GM12874 (cell line): Measurements from ENCODE around the gene KIF18B.

ENCODE experiments used
- TF ChIP-seq, protein P1 (sequence below): IDR thresholded peaks from 2 replicates; pipeline ENCODE4 v1.5.1; 2011; ENCODE audit warnings: low read depth, mild to moderate bottlenecking, control low read depth, low read length, moderate library complexity; ENCODE audit not compliant: insufficient read depth

KIF18B gene

DNA sequence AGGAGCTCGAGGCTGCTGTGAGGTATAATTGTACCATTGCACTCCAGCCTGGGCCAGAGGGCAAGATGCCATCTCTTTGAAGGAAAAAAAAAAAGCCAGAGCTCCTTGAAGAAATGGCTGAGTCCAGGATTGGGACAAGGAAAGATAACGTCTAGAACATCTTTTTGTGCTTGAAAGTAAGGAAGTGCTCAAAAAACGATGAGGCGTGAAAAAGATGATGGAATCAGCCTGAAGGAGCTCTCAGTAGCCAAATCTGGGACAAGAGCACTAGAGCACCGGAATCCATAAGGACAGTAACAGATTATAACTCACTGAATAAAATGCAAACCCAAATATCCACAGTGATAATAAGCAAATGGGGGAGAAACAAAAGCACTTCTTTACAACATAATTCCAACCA is 70.5 kb downstream of the KIF18B start:
- TF ChIP-seq, protein P1, sequence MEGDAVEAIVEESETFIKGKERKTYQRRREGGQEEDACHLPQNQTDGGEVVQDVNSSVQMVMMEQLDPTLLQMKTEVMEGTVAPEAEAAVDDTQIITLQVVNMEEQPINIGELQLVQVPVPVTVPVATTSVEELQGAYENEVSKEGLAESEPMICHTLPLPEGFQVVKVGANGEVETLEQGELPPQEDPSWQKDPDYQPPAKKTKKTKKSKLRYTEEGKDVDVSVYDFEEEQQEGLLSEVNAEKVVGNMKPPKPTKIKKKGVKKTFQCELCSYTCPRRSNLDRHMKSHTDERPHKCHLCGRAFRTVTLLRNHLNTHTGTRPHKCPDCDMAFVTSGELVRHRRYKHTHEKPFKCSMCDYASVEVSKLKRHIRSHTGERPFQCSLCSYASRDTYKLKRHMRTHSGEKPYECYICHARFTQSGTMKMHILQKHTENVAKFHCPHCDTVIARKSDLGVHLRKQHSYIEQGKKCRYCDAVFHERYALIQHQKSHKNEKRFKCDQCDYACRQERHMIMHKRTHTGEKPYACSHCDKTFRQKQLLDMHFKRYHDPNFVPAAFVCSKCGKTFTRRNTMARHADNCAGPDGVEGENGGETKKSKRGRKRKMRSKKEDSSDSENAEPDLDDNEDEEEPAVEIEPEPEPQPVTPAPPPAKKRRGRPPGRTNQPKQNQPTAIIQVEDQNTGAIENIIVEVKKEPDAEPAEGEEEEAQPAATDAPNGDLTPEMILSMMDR = no peak

DNA sequence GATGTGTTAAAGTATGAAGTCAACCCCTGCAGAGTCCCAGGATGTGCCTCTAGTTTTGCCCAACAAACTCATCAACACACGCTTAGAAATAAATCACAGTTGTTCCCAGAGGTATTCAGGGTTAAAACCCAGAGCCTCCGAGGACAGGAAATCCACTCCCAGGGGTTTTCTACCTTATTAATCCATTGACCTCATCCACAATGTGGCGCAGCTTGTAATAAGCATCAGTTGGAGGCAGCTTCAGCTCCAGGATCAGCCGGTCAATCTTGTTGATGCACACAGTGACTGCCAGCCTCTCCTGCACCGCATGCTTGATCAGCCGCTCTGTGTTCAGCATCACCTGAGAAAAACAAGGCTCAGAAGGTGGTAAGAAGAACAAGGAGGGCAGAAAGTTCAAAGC is 71.8 kb downstream of the KIF18B start:
- TF ChIP-seq, protein P1 = no peak
